K562 (cell line): ENCODE results near the gene ACAP3.

Experiments used
- LCOR ChIP-seq: sonication (generic); formaldehyde crosslinking; IDR thresholded peaks from 2 replicates; pipeline ENCODE4 v1.8.0; 2022; ENCODE audit warnings: mild to moderate bottlenecking, missing genetic modification reagents
- SLC30A9 ChIP-seq: fragments of 250-450 bp; sonication (Bioruptor Pico); IDR thresholded peaks from 2 replicates; pipeline ENCODE4 v1.8.0; 2022; ENCODE audit warnings: mild to moderate bottlenecking, moderate library complexity
- TCF3 ChIP-seq: sonication (generic); formaldehyde crosslinking; IDR thresholded peaks from 2 replicates; pipeline ENCODE4 v1.4.0; 2020; ENCODE audit warnings: mild to moderate bottlenecking, missing genetic modification reagents
- TF ChIP-seq, protein P1 (sequence below): sonication (generic); formaldehyde crosslinking; IDR thresholded peaks from 2 replicates; pipeline ENCODE4 v1.8.0; 2022; ENCODE audit warnings: mild to moderate bottlenecking, missing genetic modification reagents
- TF ChIP-seq, protein P2 (sequence below): sonication (generic); formaldehyde crosslinking; IDR thresholded peaks from 2 replicates; pipeline ENCODE4 v1.8.1; 2023; ENCODE audit warnings: missing genetic modification reagents, mild to moderate bottlenecking, borderline replicate concordance
- TF ChIP-seq, protein P3 (sequence below), 3 experiments: IDR thresholded peaks in 2 of 3; conservative IDR thresholded peaks in 1 of 3; 2 replicates each; pipeline ENCODE4 v1.5.1; 2011 to 2012; ENCODE audit warnings: low read length in 3 of 3, mild to moderate bottlenecking in 3 of 3, control low read depth in 2 of 3, improper control_type of control experiment in 1 of 3, inconsistent platforms in 1 of 3, low read depth in 1 of 3, mixed read lengths in 1 of 3, moderate library complexity in 1 of 3; ENCODE audit not compliant: insufficient read depth in 2 of 3

DNA sequence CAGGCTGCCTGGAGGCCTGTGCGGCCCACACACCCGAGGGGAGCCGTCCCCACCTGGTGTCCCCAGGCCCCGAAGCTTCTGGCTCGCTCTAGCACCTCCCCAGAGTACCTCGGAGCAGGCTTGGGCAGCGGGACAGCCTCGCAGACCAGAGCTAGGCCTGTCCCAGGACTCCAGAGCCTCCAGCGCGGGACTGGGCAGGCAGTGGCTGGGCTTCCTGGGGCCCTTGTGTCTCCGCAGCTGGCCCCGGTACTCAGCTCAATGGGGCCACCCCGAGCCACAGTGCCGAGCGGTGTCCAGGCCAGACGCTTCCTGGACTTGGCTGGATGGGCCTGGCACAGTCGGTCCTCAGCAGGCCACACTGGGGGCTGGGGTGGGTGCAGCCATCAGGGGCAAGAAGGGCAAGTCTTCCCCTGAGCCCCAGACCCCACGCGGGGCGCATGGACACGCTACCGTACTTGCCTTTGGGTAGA, 22.6 kb downstream of the ACAP3 start:
- no peak for TF ChIP-seq SLC30A9 (CRISPR knock-in tag)
- TF ChIP-seq, protein P1, sequence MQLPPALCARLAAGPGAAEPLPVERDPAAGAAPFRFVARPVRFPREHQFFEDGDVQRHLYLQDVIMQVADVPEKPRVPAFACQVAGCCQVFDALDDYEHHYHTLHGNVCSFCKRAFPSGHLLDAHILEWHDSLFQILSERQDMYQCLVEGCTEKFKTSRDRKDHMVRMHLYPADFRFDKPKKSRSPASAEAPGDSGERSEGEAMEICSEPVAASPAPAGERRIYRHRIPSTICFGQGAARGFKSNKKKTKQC (CRISPR knock-in tag): no peak
- TF ChIP-seq, protein P2, sequence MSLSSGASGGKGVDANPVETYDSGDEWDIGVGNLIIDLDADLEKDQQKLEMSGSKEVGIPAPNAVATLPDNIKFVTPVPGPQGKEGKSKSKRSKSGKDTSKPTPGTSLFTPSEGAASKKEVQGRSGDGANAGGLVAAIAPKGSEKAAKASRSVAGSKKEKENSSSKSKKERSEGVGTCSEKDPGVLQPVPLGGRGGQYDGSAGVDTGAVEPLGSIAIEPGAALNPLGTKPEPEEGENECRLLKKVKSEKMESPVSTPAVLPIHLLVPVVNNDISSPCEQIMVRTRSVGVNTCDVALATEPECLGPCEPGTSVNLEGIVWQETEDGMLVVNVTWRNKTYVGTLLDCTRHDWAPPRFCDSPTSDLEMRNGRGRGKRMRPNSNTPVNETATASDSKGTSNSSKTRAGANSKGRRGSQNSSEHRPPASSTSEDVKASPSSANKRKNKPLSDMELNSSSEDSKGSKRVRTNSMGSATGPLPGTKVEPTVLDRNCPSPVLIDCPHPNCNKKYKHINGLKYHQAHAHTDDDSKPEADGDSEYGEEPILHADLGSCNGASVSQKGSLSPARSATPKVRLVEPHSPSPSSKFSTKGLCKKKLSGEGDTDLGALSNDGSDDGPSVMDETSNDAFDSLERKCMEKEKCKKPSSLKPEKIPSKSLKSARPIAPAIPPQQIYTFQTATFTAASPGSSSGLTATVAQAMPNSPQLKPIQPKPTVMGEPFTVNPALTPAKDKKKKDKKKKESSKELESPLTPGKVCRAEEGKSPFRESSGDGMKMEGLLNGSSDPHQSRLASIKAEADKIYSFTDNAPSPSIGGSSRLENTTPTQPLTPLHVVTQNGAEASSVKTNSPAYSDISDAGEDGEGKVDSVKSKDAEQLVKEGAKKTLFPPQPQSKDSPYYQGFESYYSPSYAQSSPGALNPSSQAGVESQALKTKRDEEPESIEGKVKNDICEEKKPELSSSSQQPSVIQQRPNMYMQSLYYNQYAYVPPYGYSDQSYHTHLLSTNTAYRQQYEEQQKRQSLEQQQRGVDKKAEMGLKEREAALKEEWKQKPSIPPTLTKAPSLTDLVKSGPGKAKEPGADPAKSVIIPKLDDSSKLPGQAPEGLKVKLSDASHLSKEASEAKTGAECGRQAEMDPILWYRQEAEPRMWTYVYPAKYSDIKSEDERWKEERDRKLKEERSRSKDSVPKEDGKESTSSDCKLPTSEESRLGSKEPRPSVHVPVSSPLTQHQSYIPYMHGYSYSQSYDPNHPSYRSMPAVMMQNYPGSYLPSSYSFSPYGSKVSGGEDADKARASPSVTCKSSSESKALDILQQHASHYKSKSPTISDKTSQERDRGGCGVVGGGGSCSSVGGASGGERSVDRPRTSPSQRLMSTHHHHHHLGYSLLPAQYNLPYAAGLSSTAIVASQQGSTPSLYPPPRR (CRISPR knock-in tag): no peak
- no peak for TF ChIP-seq TCF3 (CRISPR knock-in tag)
- TF ChIP-seq, protein P3, sequence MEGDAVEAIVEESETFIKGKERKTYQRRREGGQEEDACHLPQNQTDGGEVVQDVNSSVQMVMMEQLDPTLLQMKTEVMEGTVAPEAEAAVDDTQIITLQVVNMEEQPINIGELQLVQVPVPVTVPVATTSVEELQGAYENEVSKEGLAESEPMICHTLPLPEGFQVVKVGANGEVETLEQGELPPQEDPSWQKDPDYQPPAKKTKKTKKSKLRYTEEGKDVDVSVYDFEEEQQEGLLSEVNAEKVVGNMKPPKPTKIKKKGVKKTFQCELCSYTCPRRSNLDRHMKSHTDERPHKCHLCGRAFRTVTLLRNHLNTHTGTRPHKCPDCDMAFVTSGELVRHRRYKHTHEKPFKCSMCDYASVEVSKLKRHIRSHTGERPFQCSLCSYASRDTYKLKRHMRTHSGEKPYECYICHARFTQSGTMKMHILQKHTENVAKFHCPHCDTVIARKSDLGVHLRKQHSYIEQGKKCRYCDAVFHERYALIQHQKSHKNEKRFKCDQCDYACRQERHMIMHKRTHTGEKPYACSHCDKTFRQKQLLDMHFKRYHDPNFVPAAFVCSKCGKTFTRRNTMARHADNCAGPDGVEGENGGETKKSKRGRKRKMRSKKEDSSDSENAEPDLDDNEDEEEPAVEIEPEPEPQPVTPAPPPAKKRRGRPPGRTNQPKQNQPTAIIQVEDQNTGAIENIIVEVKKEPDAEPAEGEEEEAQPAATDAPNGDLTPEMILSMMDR (IDR thresholded peaks at IDR 0.05 in 2 of 3, conservative IDR thresholded peaks at IDR 0.05 in 1 of 3; ENCODE audit: insufficient read depth in 2 of 3, low read depth in 1 of 3, low read length in 3 of 3): no peak
- TF ChIP-seq LCOR: no peak
